Measurements from ENCODE around the gene EPS15.
"Not testable (repeated sequence)": the region's sequence is repeated elsewhere in the genome, so short reads cannot be mapped to it uniquely, and the experiment has no call there.

EPS15 gene

DNA sequence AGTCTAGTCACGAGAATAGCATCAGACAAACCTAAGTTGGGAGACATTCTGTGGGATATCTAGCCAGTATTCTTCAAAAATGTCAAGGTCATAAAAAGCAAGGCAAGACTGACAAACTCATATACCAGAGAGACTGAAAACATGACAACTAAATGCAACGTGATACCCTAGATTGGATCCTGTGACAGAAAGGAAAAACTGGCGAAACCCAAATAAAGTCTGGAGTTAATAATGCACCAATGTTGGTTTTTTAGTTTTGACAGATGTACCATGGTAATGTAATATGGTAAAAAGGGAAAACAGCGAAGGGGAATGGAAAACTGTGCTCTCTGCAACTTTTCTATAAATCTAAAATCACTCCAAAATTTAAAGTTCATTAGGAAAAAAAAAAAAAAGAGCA lies 64.5 kb downstream of the EPS15 start:
- TF ChIP-seq CTCF (conservative IDR thresholded peaks at IDR 0.05; ENCODE audit: control insufficient read depth, insufficient read depth, low read depth, low read length): no peak
- no peak overlapping the region for H3K4me3 ChIP-seq (ENCODE audit: control insufficient read depth, low read depth, low read length)
- no peak for DNase-seq (ENCODE audit: low read depth)

GRCh38 chr1:51453010-51453409 lies 66.1 kb downstream of the EPS15 start:
- H3K4me3 ChIP-seq (ENCODE audit: control insufficient read depth, low read depth, low read length): no peak overlapping the region
- DNase-seq (ENCODE audit: low read depth): no peak
- TF ChIP-seq CTCF (conservative IDR thresholded peaks at IDR 0.05; ENCODE audit: control insufficient read depth, insufficient read depth, low read depth, low read length): no peak

DNA sequence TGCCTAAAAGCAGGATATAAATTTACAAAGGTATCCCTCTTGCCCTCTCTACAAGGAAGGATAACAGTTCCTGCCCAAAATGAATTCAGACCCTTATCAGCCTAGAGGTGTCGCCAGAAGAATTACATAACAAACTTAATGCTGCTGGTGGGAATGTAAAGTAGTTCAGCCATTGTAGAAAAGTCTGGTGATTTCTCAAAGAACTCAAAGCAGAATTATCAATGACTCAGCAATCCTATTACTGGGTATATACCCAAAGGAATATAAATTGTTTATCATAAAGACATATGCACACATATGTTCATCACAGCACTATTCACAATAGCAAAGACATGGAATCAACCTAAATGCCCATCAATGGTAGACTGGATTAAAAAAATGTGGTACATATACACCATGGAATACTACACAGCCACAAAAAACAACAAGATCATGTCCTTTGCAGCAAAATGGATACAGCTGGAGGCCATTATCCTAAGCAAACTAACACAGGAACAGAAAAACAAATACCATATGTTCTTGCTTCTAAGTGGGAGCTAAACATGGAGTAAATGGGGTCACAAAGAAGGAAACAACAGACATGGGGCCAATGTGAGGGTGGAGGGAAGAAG lies 70.1 kb downstream of the EPS15 start:
- not testable (repeated sequence) for H3K4me3 ChIP-seq (ENCODE audit: control insufficient read depth, low read depth, low read length); DNase-seq (ENCODE audit: low read depth)

DNA sequence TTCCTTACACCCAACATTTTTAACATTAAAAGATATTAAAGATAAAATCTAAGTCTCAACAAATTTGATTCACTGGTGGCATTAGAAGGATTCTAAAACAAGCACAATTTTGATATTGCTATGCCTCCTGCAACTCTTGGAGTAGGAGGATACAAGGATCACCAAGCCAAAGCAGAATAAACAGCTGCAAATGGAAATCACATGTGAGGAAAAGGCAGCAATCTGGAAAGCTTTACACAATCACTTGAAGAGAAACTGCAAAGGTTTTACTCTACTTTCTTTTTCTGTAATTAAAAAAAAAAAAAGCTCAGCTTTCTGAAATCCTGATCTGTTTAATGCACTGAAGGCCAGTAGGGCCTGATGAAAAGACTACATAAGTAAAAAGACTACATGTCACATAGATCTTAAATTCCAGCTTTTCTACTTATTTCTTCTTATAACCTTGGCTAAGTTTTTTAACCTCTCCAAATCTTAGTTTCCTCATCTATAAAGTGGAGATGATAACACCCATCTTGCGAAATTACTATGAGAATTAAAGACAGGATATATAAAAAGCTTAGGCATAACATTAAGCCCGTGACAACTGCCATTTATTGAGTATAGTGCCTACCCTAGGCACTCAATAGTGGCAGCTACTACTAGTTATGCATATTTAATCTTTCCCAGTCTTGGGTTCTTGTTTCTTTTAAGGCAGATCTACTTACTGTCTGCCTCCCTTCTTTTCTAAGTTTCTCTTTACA lies 73.5 kb downstream of the EPS15 start:
- peak; percentile 17 for DNase-seq (ENCODE audit: low read depth)
- H3K4me3 ChIP-seq (ENCODE audit: control insufficient read depth, low read depth, low read length): no peak overlapping the region
- no peak for TF ChIP-seq CTCF (conservative IDR thresholded peaks at IDR 0.05; ENCODE audit: control insufficient read depth, insufficient read depth, low read depth, low read length)

DNA sequence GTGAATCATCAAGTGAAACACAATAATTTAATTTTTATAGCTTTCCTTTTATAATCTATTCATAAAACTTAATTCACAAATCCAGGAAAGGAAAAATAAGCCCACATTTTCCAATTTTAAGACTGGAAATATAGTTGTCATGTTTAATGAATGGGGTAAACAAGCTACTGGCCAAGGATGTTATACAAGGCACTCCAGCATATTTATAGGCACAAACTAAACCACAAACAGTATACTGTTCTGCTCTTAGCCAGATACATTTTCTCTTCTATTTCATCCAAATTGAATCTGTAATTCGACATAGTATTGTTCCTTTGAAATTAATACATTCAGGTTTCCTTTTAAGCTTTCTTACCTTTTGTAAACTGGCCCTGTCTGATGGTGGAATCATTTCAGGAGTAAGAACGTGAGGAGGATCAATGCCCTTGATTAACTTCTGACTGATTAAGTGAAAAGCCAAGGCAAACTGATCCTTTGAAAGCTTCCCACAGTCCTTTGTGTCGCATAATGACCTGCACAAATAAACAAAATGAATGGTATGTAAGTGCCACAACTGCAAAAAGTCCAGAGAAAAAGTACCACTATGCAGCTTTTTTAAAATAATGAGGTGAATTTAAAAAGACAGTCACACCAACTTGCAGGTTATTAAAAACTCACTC lies 74.4 kb downstream of the EPS15 start:
- TF ChIP-seq CTCF (conservative IDR thresholded peaks at IDR 0.05; ENCODE audit: control insufficient read depth, insufficient read depth, low read depth, low read length): no peak
- no peak overlapping the region for H3K4me3 ChIP-seq (ENCODE audit: control insufficient read depth, low read depth, low read length)
- no peak for DNase-seq (ENCODE audit: low read depth)

- no peak for TF ChIP-seq CTCF (conservative IDR thresholded peaks at IDR 0.05; ENCODE audit: control insufficient read depth, insufficient read depth, low read depth, low read length)
- no peak for DNase-seq (ENCODE audit: low read depth)
These were observed 75.0 kb downstream of the EPS15 start for GRCh38 chr1:51444096-51444495.

GRCh38 chr1:51443555-51443954 lies 75.5 kb downstream of the EPS15 start:
- no peak overlapping the region for H3K4me3 ChIP-seq (ENCODE audit: control insufficient read depth, low read depth, low read length)
- TF ChIP-seq CTCF (conservative IDR thresholded peaks at IDR 0.05; ENCODE audit: control insufficient read depth, insufficient read depth, low read depth, low read length): no peak

More at GRCh38 chr1:51444096-51444495, 75.0 kb downstream of the EPS15 start:
- H3K4me3 ChIP-seq (ENCODE audit: control insufficient read depth, low read depth, low read length): no peak overlapping the region

More at GRCh38 chr1:51443555-51443954, 75.5 kb downstream of the EPS15 start:
- DNase-seq (ENCODE audit: low read depth): no peak
